Ramos (cell line): Measurements from ENCODE around the gene PLVAP.

Source experiments
- in situ Hi-C: fragments of 300-500 bp; cut with MboI; formaldehyde crosslinking; loops from one replicate; pipeline ENCODE4 v1.14.3; 2022; ENCODE audit warnings: low sequenced_read_pairs; ENCODE audit not compliant: unreplicated experiment

PLVAP gene

GRCh38 chr19:17305517-17306284 is 71.4 kb downstream of the PLVAP start, which contains the start of gene MRPL34:
TSS of gene MRPL34 (plus strand) at chr19:17305872. CDS start at chr19:17305893, 21 bp downstream.
- in situ Hi-C loops, result no loop called here

DNA sequence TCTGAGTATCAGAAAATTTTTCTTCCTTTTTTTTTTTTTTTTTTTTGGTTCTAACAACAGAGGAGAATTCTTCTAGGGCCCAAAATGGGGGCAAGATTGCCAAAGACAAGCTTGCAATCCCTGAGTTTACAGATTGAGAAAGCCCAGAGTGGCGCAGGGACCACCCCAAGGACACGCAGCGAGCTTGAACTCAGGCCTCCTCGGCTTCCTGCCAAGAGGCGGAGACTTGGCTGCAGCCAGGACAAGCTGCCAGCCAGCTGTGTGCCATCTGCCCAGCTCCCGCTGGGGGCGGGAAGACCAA is 72.0 kb downstream of the PLVAP start:
- in situ Hi-C loops, result no loop called here

GRCh38 chr19:17304386-17305215 is 72.5 kb downstream of the PLVAP start:
- in situ Hi-C loops, result no loop called here

DNA sequence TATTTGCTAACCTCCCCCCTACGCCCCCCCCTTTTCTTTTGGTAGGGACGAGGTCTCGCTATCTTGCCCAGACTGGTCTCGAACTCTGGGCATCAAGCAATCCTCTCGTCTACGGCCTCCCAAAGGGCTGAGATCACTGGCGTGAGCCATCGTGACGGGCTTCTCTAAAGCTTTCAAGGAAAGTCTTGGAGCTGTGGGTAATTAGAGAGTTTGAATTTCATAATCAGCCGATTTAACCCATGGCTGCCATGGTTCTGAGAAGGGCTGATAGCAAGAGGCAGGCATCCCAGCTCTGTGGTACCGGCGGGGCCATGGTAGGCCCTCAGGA is 73.2 kb downstream of the PLVAP start:
- in situ Hi-C loops, result no loop called here

DNA sequence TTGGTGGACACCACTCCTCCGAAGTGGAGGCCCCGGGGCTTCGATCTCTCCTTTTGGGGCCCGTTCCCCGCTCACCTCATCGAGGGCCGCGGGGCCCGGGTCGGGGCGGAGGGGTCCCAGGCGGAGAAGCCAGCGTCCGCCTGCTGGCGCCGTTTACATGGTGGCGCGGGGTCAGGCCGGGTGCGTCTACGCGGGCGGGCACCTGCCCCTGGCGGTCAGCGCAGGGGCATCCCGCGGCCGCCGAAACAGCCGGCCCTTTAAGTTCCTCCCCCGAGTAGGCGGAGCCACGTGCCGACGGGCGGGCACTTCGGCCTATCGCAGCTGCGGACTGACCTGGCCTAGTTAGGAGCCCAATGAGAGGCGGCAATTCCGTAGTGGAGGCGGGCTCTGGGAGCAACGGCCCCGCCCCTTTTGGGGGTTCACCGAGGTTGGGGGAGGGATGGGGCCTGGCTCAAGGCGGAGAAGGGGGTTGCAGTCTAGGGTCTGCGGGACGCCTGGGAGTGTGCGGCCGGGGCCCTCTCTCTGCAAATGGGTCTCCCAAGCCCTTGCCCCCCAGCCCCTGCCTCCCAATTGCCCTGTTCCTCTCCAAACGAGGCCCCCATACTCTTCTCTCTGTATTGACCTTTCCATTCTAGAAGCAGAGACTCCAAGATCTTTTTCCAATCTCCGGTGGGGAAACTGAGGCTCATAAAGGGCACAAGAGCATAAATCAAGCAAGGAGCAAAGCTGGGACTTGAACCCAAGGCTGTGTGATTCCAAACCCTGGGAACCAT is 73.8 kb downstream of the PLVAP start, which contains the start of gene ABHD8:
Gene ABHD8, minus strand, starts transcription at position 259 of the 773 bp plus-strand sequence. CDS start 1,809 bp downstream, outside the sequence.
- in situ Hi-C loops, result no loop called here

DNA sequence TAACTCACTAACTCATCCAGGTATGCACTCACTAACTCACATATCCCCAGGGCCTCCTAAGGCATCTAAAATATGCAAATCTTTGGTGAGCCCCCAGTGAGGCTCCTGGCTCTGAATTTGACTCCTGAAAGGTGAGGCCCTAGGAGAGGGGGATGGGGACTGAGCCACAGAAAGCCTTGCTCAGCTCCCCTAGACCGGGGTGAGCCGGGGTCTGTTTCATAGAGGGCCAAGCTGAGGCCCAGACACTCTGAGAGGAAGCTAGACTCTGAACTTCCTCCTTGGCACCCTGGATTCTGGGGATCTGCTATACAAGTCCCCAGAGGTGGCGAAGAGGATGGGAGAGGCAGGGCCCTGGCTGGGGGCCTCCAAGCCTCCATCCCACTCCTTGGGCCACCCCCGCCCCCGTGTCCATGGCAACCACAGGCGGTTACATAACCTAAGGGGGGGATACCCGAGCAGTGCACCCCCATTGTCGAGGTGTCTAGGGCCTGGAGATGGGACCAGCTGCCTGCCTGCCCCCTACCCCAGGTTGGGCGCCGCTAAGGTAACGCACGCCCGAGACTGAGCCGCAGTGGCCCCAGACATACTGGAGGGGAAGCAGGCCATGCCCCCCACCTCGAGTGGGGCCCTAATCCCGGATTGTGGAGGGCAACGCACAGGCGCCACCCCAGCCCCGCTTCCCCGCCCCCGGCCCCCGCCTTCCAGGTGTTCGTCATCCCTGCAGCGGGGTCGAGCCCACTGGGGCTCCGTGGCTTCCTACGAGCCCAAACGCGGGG is 74.6 kb downstream of the PLVAP start:
- in situ Hi-C loops, result no loop called here
